PC-3 (cell line): Measurements from ENCODE around the gene SNX15.

Source experiments
- EZH2phosphoT487 ChIP-seq: fragments of 300-600 bp; sonication (generic); IDR thresholded peaks from 2 replicates; pipeline ENCODE4 v1.6.1; 2018; ENCODE audit warnings: mild to moderate bottlenecking, antibody characterized with exemption, low read length, borderline replicate concordance
- TF ChIP-seq, protein P1 (sequence below): fragments of 300-600 bp; sonication (generic); conservative IDR thresholded peaks from 2 replicates; pipeline ENCODE4 v1.5.1; 2017; ENCODE audit warnings: antibody characterized with exemption, low read depth, mild to moderate bottlenecking, low read length

DNA sequence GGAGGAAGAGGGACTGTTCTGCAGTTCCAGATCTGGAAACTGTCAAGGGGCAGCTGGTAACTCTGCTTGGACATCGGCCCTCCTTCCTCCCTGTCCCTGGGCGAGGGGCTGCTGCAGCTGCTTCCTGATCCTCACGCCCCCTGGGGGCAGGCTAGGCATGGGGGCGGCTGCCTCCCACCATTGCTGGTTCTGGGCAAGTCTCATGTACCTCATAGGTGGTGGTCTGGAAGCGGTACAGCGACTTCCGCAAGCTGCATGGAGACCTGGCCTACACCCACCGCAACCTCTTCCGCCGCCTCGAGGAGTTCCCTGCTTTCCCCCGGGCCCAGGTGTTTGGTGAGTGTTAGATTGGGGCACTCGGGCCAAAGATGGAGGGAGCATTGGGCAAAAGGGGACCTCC lies 5.0 kb downstream of the SNX15 start:
- TF ChIP-seq, protein P1, sequence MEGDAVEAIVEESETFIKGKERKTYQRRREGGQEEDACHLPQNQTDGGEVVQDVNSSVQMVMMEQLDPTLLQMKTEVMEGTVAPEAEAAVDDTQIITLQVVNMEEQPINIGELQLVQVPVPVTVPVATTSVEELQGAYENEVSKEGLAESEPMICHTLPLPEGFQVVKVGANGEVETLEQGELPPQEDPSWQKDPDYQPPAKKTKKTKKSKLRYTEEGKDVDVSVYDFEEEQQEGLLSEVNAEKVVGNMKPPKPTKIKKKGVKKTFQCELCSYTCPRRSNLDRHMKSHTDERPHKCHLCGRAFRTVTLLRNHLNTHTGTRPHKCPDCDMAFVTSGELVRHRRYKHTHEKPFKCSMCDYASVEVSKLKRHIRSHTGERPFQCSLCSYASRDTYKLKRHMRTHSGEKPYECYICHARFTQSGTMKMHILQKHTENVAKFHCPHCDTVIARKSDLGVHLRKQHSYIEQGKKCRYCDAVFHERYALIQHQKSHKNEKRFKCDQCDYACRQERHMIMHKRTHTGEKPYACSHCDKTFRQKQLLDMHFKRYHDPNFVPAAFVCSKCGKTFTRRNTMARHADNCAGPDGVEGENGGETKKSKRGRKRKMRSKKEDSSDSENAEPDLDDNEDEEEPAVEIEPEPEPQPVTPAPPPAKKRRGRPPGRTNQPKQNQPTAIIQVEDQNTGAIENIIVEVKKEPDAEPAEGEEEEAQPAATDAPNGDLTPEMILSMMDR: no peak
- no peak for TF ChIP-seq EZH2phosphoT487
